ENCODE measurements around the gene NR6A1. TPM values are rescaled to one million over a fixed set of nuclear protein-coding genes. Genes with fewer than 3 reads are reported as not detected.

Gene NR6A1
- total RNA-seq, 1 donor from 2014 or later: 0.56 TPM

- no peak overlapping the region for H3K4me3 Mint-ChIP-seq (ENCODE audit: unreplicated experiment)
- H3K27me3 Mint-ChIP-seq (ENCODE audit: unreplicated experiment): peaks cover 35% of the 10 kb centered on the region
- peaks cover 3% of the 10 kb centered on the region for H3K4me1 Mint-ChIP-seq (ENCODE audit: unreplicated experiment)
These were observed 288.6 kb downstream of the NR6A1 start for GRCh38 chr9:124482431-124483031.

GRCh38 chr9:124481115-124481514, 290.0 kb downstream of the NR6A1 start:
- DNase-seq (ENCODE audit: extremely low spot score, unreplicated experiment): no peak
- Mint-ChIP-seq H3K4me1 (ENCODE audit: unreplicated experiment) (peaks cover 3% of the 10 kb centered on the region), H3K9me3 (ENCODE audit: unreplicated experiment) (no peaks in the 10 kb centered on the region), H3K4me3 (ENCODE audit: unreplicated experiment) (no peak overlapping the region), H3K27ac (ENCODE audit: unreplicated experiment) (no peak overlapping the region), H3K27me3 (ENCODE audit: unreplicated experiment) (peaks cover 29% of the 10 kb centered on the region), H3K36me3 (ENCODE audit: unreplicated experiment) (no peaks in the 10 kb centered on the region)
- no peak for TF ChIP-seq CTCF (IDR thresholded peaks at IDR 0.05)

More at GRCh38 chr9:124482431-124483031, 288.6 kb downstream of the NR6A1 start:
- Mint-ChIP-seq H3K27ac (ENCODE audit: unreplicated experiment) (no peak overlapping the region), H3K9me3 (ENCODE audit: unreplicated experiment) (no peaks in the 10 kb centered on the region), H3K36me3 (ENCODE audit: unreplicated experiment) (no peaks in the 10 kb centered on the region)
- TF ChIP-seq CTCF (IDR thresholded peaks at IDR 0.05): no peak
- DNase-seq (ENCODE audit: extremely low spot score, unreplicated experiment): no peak

- Mint-ChIP-seq H3K4me3 (ENCODE audit: unreplicated experiment) (no peak overlapping the region), H3K9me3 (ENCODE audit: unreplicated experiment) (no peaks in the 10 kb centered on the region), H3K36me3 (ENCODE audit: unreplicated experiment) (no peaks in the 10 kb centered on the region), H3K4me1 (ENCODE audit: unreplicated experiment) (peaks cover 3% of the 10 kb centered on the region), H3K27ac (ENCODE audit: unreplicated experiment) (no peak overlapping the region), H3K27me3 (ENCODE audit: unreplicated experiment) (peaks cover 29% of the 10 kb centered on the region)
- peak; percentile 41 for TF ChIP-seq CTCF (IDR thresholded peaks at IDR 0.05)
- no peak for DNase-seq (ENCODE audit: extremely low spot score, unreplicated experiment)
These were observed 290.5 kb downstream of the NR6A1 start for GRCh38 chr9:124480621-124480981.

- Mint-ChIP-seq H3K27me3 (ENCODE audit: unreplicated experiment) (peaks cover 26% of the 10 kb centered on the region), H3K4me3 (ENCODE audit: unreplicated experiment) (no peak overlapping the region), H3K27ac (ENCODE audit: unreplicated experiment) (no peak overlapping the region), H3K4me1 (ENCODE audit: unreplicated experiment) (peaks cover 3% of the 10 kb centered on the region), H3K9me3 (ENCODE audit: unreplicated experiment) (no peaks in the 10 kb centered on the region), H3K36me3 (ENCODE audit: unreplicated experiment) (no peaks in the 10 kb centered on the region)
- DNase-seq (ENCODE audit: extremely low spot score, unreplicated experiment): no peak
- no peak for TF ChIP-seq CTCF (IDR thresholded peaks at IDR 0.05)
These were observed 291.0 kb downstream of the NR6A1 start for GRCh38 chr9:124479947-124480620.

- DNase-seq (ENCODE audit: extremely low spot score, unreplicated experiment): no peak
- peaks cover 26% of the 10 kb centered on the region for H3K27me3 Mint-ChIP-seq (ENCODE audit: unreplicated experiment)
- H3K9me3 Mint-ChIP-seq (ENCODE audit: unreplicated experiment): no peaks in the 10 kb centered on the region
- no peak for TF ChIP-seq CTCF (IDR thresholded peaks at IDR 0.05)
- H3K4me3 Mint-ChIP-seq (ENCODE audit: unreplicated experiment): no peak overlapping the region
- H3K4me1 Mint-ChIP-seq (ENCODE audit: unreplicated experiment): peaks cover 3% of the 10 kb centered on the region
- H3K36me3 Mint-ChIP-seq (ENCODE audit: unreplicated experiment): no peaks in the 10 kb centered on the region
- H3K27ac Mint-ChIP-seq (ENCODE audit: unreplicated experiment): no peak overlapping the region
These were observed 291.7 kb downstream of the NR6A1 start for GRCh38 chr9:124479371-124479770.
